ENCODE data around the gene SORBS2.

SORBS2 gene

GRCh38 chr4:185626798-185627197, 185.2 kb downstream of the SORBS2 start:
- DNase-seq, result no peak

GRCh38 chr4:185625503-185625902, 186.5 kb downstream of the SORBS2 start:
- no peak for DNase-seq

- no peak for DNase-seq
Observed at GRCh38 chr4:185624259-185624589, 187.8 kb downstream of the SORBS2 start.

GRCh38 chr4:185623444-185624258, 188.3 kb downstream of the SORBS2 start:
- no peak for DNase-seq

- no peak for DNase-seq
Observed at GRCh38 chr4:185608185-185608584, 203.8 kb downstream of the SORBS2 start.

- DNase-seq, result no peak
Observed at GRCh38 chr4:185602397-185602796, 209.6 kb downstream of the SORBS2 start.

- DNase-seq, result no peak
Observed at GRCh38 chr4:185600801-185601434, 211.1 kb downstream of the SORBS2 start.

- DNase-seq, result no peak
Observed at GRCh38 chr4:185599553-185600243, 212.3 kb downstream of the SORBS2 start.

- no peak for DNase-seq
Observed at GRCh38 chr4:185598846-185599552, 213.0 kb downstream of the SORBS2 start.

GRCh38 chr4:185597532-185598188, 214.3 kb downstream of the SORBS2 start:
- peak; percentile 58 for DNase-seq

- DNase-seq, result no peak
Observed at GRCh38 chr4:185592845-185593488, 219.0 kb downstream of the SORBS2 start.

- DNase-seq, result no peak
Observed at GRCh38 chr4:185592438-185592837, 219.6 kb downstream of the SORBS2 start.

- no peak for DNase-seq
Observed at GRCh38 chr4:185591679-185592141, 220.3 kb downstream of the SORBS2 start.

- DNase-seq, result no peak
Observed at GRCh38 chr4:185590982-185591381, 221.0 kb downstream of the SORBS2 start.

GRCh38 chr4:185589067-185589836, 222.7 kb downstream of the SORBS2 start:
- DNase-seq, result no peak

GRCh38 chr4:185587427-185588161, 224.4 kb downstream of the SORBS2 start:
- DNase-seq, result no peak

- no peak for DNase-seq
Observed at GRCh38 chr4:185587030-185587426, 225.0 kb downstream of the SORBS2 start.

GRCh38 chr4:185585211-185585610, 226.8 kb downstream of the SORBS2 start:
- DNase-seq, result no peak

GRCh38 chr4:185583813-185584212, 228.2 kb downstream of the SORBS2 start:
- no peak for DNase-seq

GRCh38 chr4:185582651-185583400, 229.2 kb downstream of the SORBS2 start:
- no peak for DNase-seq

Measured in NCI-H1105 treated with DMSO at 0.1 percent for 48 hours (cell line).